PFSK-1 (cell line): Measurements from ENCODE around the gene PILRA.

Experiments used
- POLR2AphosphoS5 ChIP-seq: IDR thresholded peaks from 2 replicates; pipeline ENCODE4 v1.6.1; 2012; ENCODE audit warnings: low read depth, mild to moderate bottlenecking, control low read depth, low read length, moderate library complexity
- SIN3A ChIP-seq: IDR thresholded peaks from 2 replicates; pipeline ENCODE4 v1.6.1; 2012; ENCODE audit warnings: mild to moderate bottlenecking, low read length, moderate library complexity, borderline replicate concordance; ENCODE audit not compliant: insufficient read depth
- TAF1 ChIP-seq: IDR thresholded peaks from 2 replicates; pipeline ENCODE4 v1.6.1; 2012; ENCODE audit warnings: low read length, control low read depth, borderline replicate concordance; ENCODE audit not compliant: insufficient read depth

DNA sequence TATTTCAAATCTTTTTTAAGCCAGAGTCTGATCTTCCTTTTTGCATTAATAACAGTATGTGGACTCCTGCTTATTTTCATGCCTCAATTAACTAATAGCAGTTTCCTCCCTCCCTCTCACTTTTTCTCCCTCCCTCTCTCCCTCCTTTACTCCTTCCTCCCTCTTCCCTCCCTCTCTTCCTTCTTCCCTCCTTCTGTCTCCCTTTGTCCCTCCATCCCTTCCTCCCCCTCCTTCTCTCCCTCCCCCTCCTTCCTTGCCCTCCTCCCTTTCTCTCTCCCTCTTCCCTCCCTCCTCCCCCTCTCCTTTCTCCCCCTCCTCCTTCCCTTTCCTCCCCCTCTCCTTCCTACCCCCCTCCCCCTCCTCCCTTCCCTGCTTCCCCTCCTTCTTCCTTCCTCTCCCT is 53.2 kb downstream of the PILRA start:
- TF ChIP-seq TAF1 (no peak), POLR2AphosphoS5 (no peak), SIN3A (no peak)
